Suprapubic skin (tissue), 4 donors: Measurements from ENCODE around the gene TAX1BP1.

Experiments
- EP300 ChIP-seq: sonication (generic); formaldehyde crosslinking; IDR thresholded peaks from one replicate; pipeline ENCODE4 v1.6.1; 2017; ENCODE audit warnings: antibody characterized with exemption
- POLR2A ChIP-seq, 2 donors: fragments of 450-650 bp; IDR thresholded peaks; one replicate each; pipeline ENCODE4 v1.6.1; 2017; ENCODE audit warnings: antibody characterized with exemption in 2 of 2, mild to moderate bottlenecking in 2 of 2, moderate library complexity in 2 of 2
- POLR2AphosphoS5 ChIP-seq, 3 donors: sonication (generic); formaldehyde crosslinking; IDR thresholded peaks; one replicate each; pipeline ENCODE4 v1.6.1; 2017; ENCODE audit warnings: antibody characterized with exemption in 3 of 3
- TF ChIP-seq, protein P1 (sequence below), 2 donors: fragments of 200-600 bp in 1 of 2; fragments of 450-650 bp in 1 of 2; sonication (generic) in 1 of 2; IDR thresholded peaks; one replicate each; pipeline ENCODE4 v1.5.1; 2016 to 2019; ENCODE audit warnings: antibody characterized with exemption in 2 of 2, mild to moderate bottlenecking in 1 of 2, moderate library complexity in 1 of 2

DNA sequence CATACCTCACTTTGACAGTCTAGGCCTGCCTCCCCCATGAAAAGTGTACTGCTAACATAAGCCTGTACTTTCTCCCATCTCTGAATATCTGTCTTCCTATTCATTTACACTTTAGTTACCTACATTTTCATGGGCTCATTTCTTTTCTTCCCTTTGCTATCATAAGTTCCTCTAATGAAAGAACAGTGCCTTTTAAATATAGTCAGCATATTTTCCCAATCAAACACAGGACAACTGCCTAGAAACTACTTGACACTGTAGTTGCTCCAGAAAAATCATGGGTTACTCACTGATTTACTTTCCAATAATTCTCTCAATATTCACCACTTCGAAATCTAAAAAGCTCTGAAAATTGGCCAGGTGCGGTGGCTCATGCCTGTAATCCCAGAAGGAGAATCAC, 2.8 kb upstream of the TAX1BP1 start:
- TF ChIP-seq EP300 (no peak), POLR2A (IDR thresholded peaks at IDR 0.05) (no peak), POLR2AphosphoS5 (IDR thresholded peaks at IDR 0.05) (no peak)
- TF ChIP-seq, protein P1, sequence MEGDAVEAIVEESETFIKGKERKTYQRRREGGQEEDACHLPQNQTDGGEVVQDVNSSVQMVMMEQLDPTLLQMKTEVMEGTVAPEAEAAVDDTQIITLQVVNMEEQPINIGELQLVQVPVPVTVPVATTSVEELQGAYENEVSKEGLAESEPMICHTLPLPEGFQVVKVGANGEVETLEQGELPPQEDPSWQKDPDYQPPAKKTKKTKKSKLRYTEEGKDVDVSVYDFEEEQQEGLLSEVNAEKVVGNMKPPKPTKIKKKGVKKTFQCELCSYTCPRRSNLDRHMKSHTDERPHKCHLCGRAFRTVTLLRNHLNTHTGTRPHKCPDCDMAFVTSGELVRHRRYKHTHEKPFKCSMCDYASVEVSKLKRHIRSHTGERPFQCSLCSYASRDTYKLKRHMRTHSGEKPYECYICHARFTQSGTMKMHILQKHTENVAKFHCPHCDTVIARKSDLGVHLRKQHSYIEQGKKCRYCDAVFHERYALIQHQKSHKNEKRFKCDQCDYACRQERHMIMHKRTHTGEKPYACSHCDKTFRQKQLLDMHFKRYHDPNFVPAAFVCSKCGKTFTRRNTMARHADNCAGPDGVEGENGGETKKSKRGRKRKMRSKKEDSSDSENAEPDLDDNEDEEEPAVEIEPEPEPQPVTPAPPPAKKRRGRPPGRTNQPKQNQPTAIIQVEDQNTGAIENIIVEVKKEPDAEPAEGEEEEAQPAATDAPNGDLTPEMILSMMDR (IDR thresholded peaks at IDR 0.05): no peak
